Naive B cell (primary cell): Measurements from ENCODE around the gene CC2D2B. TPM values are rescaled to one million over a fixed set of nuclear protein-coding genes. Genes with fewer than 3 reads are reported as not detected.
"Not testable (repeated sequence)": the region's sequence is repeated elsewhere in the genome, so short reads cannot be mapped to it uniquely, and the experiment has no call there.

Experiments used
- ATAC-seq, 2 donors: fragments of 150-1000 bp; cut with Tn5 transposase; 2 replicates each; pipeline ENCODE4 v1.10.0; 2021; ENCODE audit warnings: low read depth in 2 of 2, mild to moderate bottlenecking in 2 of 2, moderate library complexity in 2 of 2
- DNase-seq: peaks from one replicate; pipeline ENCODE4 v3.0.0; 2022
- H3K27ac Mint-ChIP-seq, 6 donors: one replicate each; pipeline ENCODE4 v1.8.0; 2020 to 2022; ENCODE audit warnings: mild to moderate bottlenecking in 6 of 6, mixed read lengths in 6 of 6, moderate library complexity in 5 of 6, inconsistent platforms in 2 of 6
- H3K27me3 Mint-ChIP-seq, 3 donors: one replicate each; pipeline ENCODE4 v1.8.0; 2021 to 2022; ENCODE audit warnings: mixed read lengths in 3 of 3, mild to moderate bottlenecking in 1 of 3
- H3K36me3 Mint-ChIP-seq, 2 donors: one replicate each; pipeline ENCODE4 v1.8.0; 2020 to 2022; ENCODE audit warnings: mixed read lengths in 2 of 2, inconsistent platforms in 1 of 2, mild to moderate bottlenecking in 1 of 2
- H3K4me1 Mint-ChIP-seq, 3 donors: one replicate each; pipeline ENCODE4 v1.8.0; 2020 to 2022; ENCODE audit warnings: mixed read lengths in 3 of 3, inconsistent platforms in 1 of 3, mild to moderate bottlenecking in 1 of 3, moderate library complexity in 1 of 3
- H3K4me3 Mint-ChIP-seq, 8 donors: one replicate each; pipeline ENCODE4 v1.8.0; 2020 to 2022; ENCODE audit warnings: mild to moderate bottlenecking in 8 of 8, mixed read lengths in 8 of 8, moderate library complexity in 8 of 8, inconsistent platforms in 2 of 8
- H3K9me3 Mint-ChIP-seq, 7 donors: one replicate each; pipeline ENCODE4 v1.8.0; 2020 to 2022; ENCODE audit warnings: mixed read lengths in 7 of 7, mild to moderate bottlenecking in 5 of 7, inconsistent platforms in 2 of 7, moderate library complexity in 1 of 7
- polyA plus RNA-seq, 6 donors: library from polyadenylated mRNA; unstranded; fragments of 300-500 nt; fragmentation: Illumina TruSeq; gene quantifications; one replicate each; pipeline ENCODE4 v1.2.3, GENCODE V29; 2021; ENCODE audit warnings: low read depth in 6 of 6

CC2D2B gene
- polyA plus RNA-seq, 6 donors from 2014 or later: 0.20 to 0.37 (median 0.22) TPM; not detected in 3

GRCh38 chr10:96044736-96045135 is 137.0 kb downstream of the CC2D2B start:
- no peaks in the 10 kb centered on the region for H3K27me3 Mint-ChIP-seq
- H3K27ac Mint-ChIP-seq: peak overlapping the region; percentile 24 to 96 (median 90)
- peaks cover 42 to 60% (median 54%) of the 10 kb centered on the region in 3 donors for H3K4me1 Mint-ChIP-seq
- H3K9me3 Mint-ChIP-seq: no peaks in the 10 kb centered on the region
- DNase-seq (no peak), ATAC-seq (no peak)
- peaks cover 0 to 5% of the 10 kb centered on the region in 2 donors for H3K36me3 Mint-ChIP-seq
- H3K4me3 Mint-ChIP-seq: peak overlapping the region; percentile 91 to 97 (median 94)

- no peaks in the 10 kb centered on the region for H3K27me3 Mint-ChIP-seq
- H3K36me3 Mint-ChIP-seq: peaks cover 1 to 5% of the 10 kb centered on the region in 2 donors
- peaks cover 43 to 62% (median 56%) of the 10 kb centered on the region in 3 donors for H3K4me1 Mint-ChIP-seq
- no peaks in the 10 kb centered on the region for H3K9me3 Mint-ChIP-seq
- no peak for DNase-seq
- ATAC-seq: no peak
- peak overlapping the region in 1 of 8 donors; percentile 91 for H3K4me3 Mint-ChIP-seq
- no peak overlapping the region for H3K27ac Mint-ChIP-seq
Observed at GRCh38 chr10:96046546-96046945, 138.8 kb downstream of the CC2D2B start.

- Mint-ChIP-seq H3K4me3 (peak overlapping the region in 1 of 8 donors; percentile 91), H3K27ac (peak overlapping the region in 1 of 6 donors; percentile 2), H3K9me3 (no peaks in the 10 kb centered on the region), H3K4me1 (peaks cover 43 to 68% (median 56%) of the 10 kb centered on the region in 3 donors), H3K27me3 (no peaks in the 10 kb centered on the region), H3K36me3 (peaks cover 5 to 7% of the 10 kb centered on the region in 2 donors)
- no peak for ATAC-seq
- no peak for DNase-seq
Observed at GRCh38 chr10:96047004-96047649, 139.4 kb downstream of the CC2D2B start.

- ATAC-seq, H3K4me3 Mint-ChIP-seq, H3K36me3 Mint-ChIP-seq, H3K27me3 Mint-ChIP-seq, DNase-seq, H3K9me3 Mint-ChIP-seq: not testable (repeated sequence)
- Mint-ChIP-seq H3K27ac (peak overlapping the region in 3 of 6 donors; percentile 1 to 33 (median 5)), H3K4me1 (peaks cover 38 to 64% (median 53%) of the 10 kb centered on the region in 3 donors)
Observed at GRCh38 chr10:96047925-96048324, 140.2 kb downstream of the CC2D2B start.

- peak overlapping the region in 2 of 8 donors; percentile 12 to 40 for H3K4me3 Mint-ChIP-seq
- H3K27ac Mint-ChIP-seq: peak overlapping the region in 2 of 6 donors; percentile 64 to 90
- peaks cover 8 to 10% of the 10 kb centered on the region in 2 donors for H3K36me3 Mint-ChIP-seq
- no peaks in the 10 kb centered on the region for H3K9me3 Mint-ChIP-seq
- no peaks in the 10 kb centered on the region for H3K27me3 Mint-ChIP-seq
- ATAC-seq: peak; percentile 52 to 63
- peaks cover 34 to 57% (median 52%) of the 10 kb centered on the region in 3 donors for H3K4me1 Mint-ChIP-seq
- DNase-seq: no peak
Observed at GRCh38 chr10:96049340-96049739, 141.6 kb downstream of the CC2D2B start.

GRCh38 chr10:96053985-96054384 is 146.2 kb downstream of the CC2D2B start:
- peaks cover 18 to 38% of the 10 kb centered on the region in 2 donors for H3K36me3 Mint-ChIP-seq
- peaks cover 8 to 18% (median 14%) of the 10 kb centered on the region in 3 donors for H3K4me1 Mint-ChIP-seq
- no peaks in the 10 kb centered on the region for H3K9me3 Mint-ChIP-seq
- DNase-seq (no peak), ATAC-seq (no peak)
- no peak overlapping the region for H3K27ac Mint-ChIP-seq
- no peak overlapping the region for H3K4me3 Mint-ChIP-seq
- no peaks in the 10 kb centered on the region for H3K27me3 Mint-ChIP-seq

GRCh38 chr10:96056787-96057186 is 149.0 kb downstream of the CC2D2B start:
- no peaks in the 10 kb centered on the region for H3K9me3 Mint-ChIP-seq
- no peak overlapping the region for H3K27ac Mint-ChIP-seq
- H3K4me1 Mint-ChIP-seq: peaks cover 0 to 5% (median 4%) of the 10 kb centered on the region in 3 donors
- no peak overlapping the region for H3K4me3 Mint-ChIP-seq
- H3K36me3 Mint-ChIP-seq: peaks cover 22 to 42% of the 10 kb centered on the region in 2 donors
- DNase-seq (no peak), ATAC-seq (no peak)
- no peaks in the 10 kb centered on the region for H3K27me3 Mint-ChIP-seq

- Mint-ChIP-seq H3K4me1 (peaks cover 0 to 8% (median 0%) of the 10 kb centered on the region in 3 donors), H3K27ac (no peak overlapping the region), H3K4me3 (no peak overlapping the region), H3K36me3 (peaks cover 17 to 41% of the 10 kb centered on the region in 2 donors), H3K27me3 (no peaks in the 10 kb centered on the region), H3K9me3 (no peaks in the 10 kb centered on the region)
- DNase-seq (no peak), ATAC-seq (no peak)
Observed at GRCh38 chr10:96061232-96061631, 153.5 kb downstream of the CC2D2B start.

- no peak overlapping the region for H3K27ac Mint-ChIP-seq
- no peak overlapping the region for H3K4me3 Mint-ChIP-seq
- no peak for ATAC-seq
- H3K4me1 Mint-ChIP-seq: no peaks in the 10 kb centered on the region
- H3K27me3 Mint-ChIP-seq: no peaks in the 10 kb centered on the region
- DNase-seq: no peak
- peaks cover 0 to 5% of the 10 kb centered on the region in 2 donors for H3K36me3 Mint-ChIP-seq
- no peaks in the 10 kb centered on the region for H3K9me3 Mint-ChIP-seq
Observed at GRCh38 chr10:96072674-96073073, 164.9 kb downstream of the CC2D2B start.

- DNase-seq: no peak
- H3K4me3 Mint-ChIP-seq: no peak overlapping the region
- H3K36me3 Mint-ChIP-seq: peaks cover 4 to 5% of the 10 kb centered on the region in 2 donors
- ATAC-seq: no peak
- H3K9me3 Mint-ChIP-seq: no peaks in the 10 kb centered on the region
- no peaks in the 10 kb centered on the region for H3K4me1 Mint-ChIP-seq
- no peaks in the 10 kb centered on the region for H3K27me3 Mint-ChIP-seq
- peak overlapping the region in 1 of 6 donors; percentile 35 for H3K27ac Mint-ChIP-seq
Observed at GRCh38 chr10:96073722-96074121, 165.9 kb downstream of the CC2D2B start.

- H3K36me3 Mint-ChIP-seq: peaks cover 5 to 7% of the 10 kb centered on the region in 2 donors
- H3K27ac Mint-ChIP-seq: no peak overlapping the region
- ATAC-seq (no peak), DNase-seq (no peak)
- no peak overlapping the region for H3K4me3 Mint-ChIP-seq
- no peaks in the 10 kb centered on the region for H3K9me3 Mint-ChIP-seq
- H3K27me3 Mint-ChIP-seq: no peaks in the 10 kb centered on the region
- H3K4me1 Mint-ChIP-seq: no peaks in the 10 kb centered on the region
Observed at GRCh38 chr10:96074776-96075175, 167.0 kb downstream of the CC2D2B start.

- Mint-ChIP-seq H3K27ac (peak overlapping the region in 1 of 6 donors; percentile 29), H3K4me1 (peaks cover 0 to 3% (median 0%) of the 10 kb centered on the region in 3 donors), H3K9me3 (no peaks in the 10 kb centered on the region), H3K27me3 (no peaks in the 10 kb centered on the region), H3K4me3 (no peak overlapping the region), H3K36me3 (peaks cover 15 to 16% of the 10 kb centered on the region in 2 donors)
- no peak for DNase-seq
- no peak for ATAC-seq
Observed at GRCh38 chr10:96075977-96076376, 168.2 kb downstream of the CC2D2B start.

- DNase-seq (no peak), ATAC-seq (no peak)
- H3K27me3 Mint-ChIP-seq: no peaks in the 10 kb centered on the region
- H3K4me3 Mint-ChIP-seq: no peak overlapping the region
- H3K4me1 Mint-ChIP-seq: peaks cover 0 to 3% (median 0%) of the 10 kb centered on the region in 3 donors
- H3K36me3 Mint-ChIP-seq: peaks cover 18 to 22% of the 10 kb centered on the region in 2 donors
- no peaks in the 10 kb centered on the region for H3K9me3 Mint-ChIP-seq
- no peak overlapping the region for H3K27ac Mint-ChIP-seq
Observed at GRCh38 chr10:96077156-96077555, 169.4 kb downstream of the CC2D2B start.

GRCh38 chr10:96082153-96082552 is 174.4 kb downstream of the CC2D2B start:
- no peak overlapping the region for H3K4me3 Mint-ChIP-seq
- no peaks in the 10 kb centered on the region for H3K9me3 Mint-ChIP-seq
- no peak overlapping the region for H3K27ac Mint-ChIP-seq
- H3K27me3 Mint-ChIP-seq: no peaks in the 10 kb centered on the region
- DNase-seq (no peak), ATAC-seq (no peak)
- peaks cover 19 to 37% of the 10 kb centered on the region in 2 donors for H3K36me3 Mint-ChIP-seq
- H3K4me1 Mint-ChIP-seq: peaks cover 0 to 3% (median 0%) of the 10 kb centered on the region in 3 donors
